NAMALWA (cell line): ENCODE measurements around the gene DDC.
"Not testable (repeated sequence)": the region's sequence is repeated elsewhere in the genome, so short reads cannot be mapped to it uniquely, and the experiment has no call there.

ENCODE experiments used
- DNase-seq: peaks from one replicate; pipeline ENCODE4 v3.0.0-alpha.2; 2015; ENCODE audit warnings: low spot score

Gene DDC

DNA sequence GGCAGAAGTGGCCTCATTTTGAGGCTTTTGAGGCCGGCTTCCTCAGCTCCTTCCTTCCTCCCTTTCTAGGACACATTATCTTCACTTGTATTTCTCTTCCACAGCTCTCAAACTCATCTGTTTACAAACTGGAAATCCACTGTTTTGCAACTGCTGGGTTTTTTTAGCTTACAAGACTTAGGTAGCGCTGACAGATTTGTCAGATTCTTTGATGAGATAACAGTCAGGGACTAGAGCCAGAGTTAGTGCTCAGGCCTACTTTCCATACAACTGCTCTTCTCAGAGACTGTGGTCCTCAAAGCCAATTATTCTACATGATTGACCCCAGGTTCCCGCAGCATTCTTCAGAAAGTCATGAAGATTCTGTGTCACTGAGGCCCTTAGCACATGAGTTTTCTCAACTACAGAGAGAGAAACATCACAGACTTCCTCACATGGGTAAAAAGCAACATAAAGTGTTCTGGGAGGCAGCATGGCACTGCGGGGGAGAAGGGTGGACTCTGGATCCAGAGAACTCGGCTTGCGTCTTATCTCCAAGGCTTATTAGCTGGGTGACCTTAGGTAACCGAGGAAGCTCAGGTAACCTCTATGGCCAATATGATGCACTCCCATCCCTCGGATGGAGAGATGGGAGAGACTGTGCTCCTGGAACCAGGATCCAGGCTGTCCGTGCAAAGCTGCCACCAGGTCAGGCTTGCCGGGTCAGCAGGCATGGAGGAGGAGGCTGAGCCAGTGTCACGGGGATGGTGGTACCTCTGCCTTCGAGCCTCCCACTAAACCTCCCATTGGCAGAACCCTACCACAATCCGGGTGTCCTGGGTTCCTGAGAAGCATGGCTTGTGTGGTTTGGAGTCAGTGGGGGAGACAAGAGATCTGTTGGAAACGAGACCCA, 10.5 kb downstream of the DDC start:
- DNase-seq: no peak

DNA sequence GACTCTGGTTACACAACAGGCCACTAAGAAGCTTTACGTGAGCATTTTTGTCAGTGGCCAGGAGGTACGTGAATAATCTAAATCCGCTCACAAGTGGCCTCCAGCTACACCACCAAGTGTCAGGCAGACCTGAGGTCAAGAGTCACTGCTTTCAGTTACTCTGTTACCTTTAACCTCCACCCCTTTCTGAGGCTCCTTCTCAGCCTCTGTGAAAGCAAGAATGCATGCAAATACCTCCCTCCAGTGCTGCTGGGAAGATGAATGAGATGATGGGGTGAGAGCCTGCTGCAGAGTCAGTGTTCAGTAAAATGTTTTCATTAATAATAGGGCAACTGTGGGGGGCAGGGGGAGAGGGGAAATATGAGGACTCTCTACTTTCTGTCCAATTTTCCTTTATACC, 11.2 kb downstream of the DDC start:
- DNase-seq: no peak

DNA sequence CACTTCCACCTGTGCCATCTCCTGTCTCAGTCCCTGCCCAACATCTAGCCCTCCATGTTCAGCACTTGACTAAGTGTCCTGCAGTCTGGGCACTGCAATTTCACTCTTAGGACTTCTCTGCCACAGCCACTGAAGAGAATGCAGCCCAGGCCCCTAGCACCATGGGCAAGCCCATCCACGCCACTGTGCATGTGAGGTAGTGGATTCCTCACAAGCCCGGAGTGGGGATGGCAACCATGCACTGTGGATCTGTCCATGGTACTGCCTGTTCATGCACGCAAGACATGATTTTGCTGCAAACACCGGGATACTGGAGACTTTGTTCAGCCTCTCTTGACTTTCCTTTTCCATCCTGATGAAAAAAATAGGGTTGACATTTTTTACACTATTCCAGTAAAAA, 12.3 kb downstream of the DDC start:
- DNase-seq: no peak

DNA sequence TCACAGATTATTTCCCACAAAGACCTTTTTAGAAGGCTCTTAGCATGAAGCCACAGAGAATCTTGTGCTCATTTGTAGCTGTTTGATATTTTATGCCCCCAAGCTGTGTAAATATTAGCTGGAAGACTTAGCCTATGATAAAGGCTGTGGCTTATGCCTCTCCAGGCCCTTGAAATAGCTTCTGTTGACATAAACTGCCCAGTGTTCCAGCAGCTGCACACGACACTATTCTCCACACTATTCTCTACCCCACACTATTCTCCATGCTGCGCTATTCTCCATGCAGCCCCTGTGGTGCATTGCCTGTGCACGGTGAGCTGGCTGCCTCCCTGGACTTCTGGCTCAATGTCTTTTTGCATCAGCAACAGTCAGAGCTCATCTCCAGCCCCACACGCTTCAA, 13.1 kb downstream of the DDC start:
- no peak for DNase-seq

DNA sequence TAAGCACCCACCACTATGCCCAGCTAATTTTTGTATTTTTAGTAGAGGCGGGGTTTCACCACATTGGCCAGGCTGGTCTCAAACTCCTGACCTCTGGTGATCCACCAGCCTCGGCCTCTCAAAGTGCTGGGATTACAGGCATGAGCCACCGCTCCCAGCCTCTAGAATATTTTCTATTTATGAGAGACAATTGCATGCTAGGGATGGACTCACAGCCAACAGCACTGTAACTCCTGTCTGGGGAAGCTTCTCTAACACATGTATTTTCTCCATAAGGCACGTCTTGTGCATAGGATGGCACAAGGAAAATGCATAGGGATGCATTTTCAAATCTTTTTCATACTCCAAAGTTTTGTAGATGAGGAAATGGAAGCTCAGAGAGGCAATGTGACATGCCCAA, 19.6 kb downstream of the DDC start:
- not testable (repeated sequence) for DNase-seq

DNA sequence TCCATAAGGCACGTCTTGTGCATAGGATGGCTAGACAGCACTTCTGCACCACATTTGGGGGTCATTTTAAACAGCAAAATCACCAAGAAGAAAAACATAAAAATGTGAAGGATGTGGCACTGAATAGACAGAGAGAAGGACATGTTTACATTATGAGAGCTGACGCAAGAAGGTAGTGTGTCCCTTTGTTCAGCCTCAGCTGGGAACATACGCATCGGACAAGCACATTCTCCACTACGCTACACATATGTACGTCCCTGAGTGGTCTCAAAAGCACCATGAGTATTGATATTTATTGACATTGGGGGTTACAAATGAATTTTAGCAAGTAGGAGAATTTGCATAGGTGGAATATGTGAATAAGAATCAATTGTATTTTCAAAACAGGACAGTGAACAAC, 20.2 kb downstream of the DDC start:
- DNase-seq: no peak

DNA sequence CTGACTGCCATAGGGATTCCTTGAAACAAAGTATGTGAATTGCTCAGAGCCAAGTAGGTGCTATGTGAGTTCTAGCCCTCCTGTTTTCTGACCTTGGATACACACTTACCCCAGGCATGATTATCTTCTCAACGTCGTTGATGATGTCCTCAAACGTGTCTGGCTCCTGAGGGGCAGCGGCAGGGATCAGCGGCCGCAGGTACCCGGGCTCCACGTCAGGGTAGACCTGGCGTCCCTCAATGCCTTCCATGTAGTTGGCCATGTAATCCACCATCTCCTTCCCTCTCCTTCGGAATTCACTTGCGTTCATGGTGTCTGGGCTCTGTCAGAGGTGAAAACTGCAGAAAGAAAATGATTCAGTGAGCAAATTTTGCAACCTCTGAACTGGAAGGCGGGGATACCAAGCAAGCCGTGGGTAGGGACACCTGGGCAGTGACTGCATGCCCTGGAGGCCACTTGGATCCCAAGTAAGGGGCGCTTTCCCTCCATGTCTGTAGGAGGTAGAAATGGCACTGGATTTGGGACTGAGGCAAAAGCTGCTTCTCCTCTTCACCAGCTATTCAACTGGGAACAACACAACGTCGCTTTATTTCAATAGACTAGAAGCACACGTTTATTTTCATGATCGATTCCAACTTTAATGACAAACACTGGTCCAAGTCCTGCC, 21.3 kb downstream of the DDC start:
- DNase-seq: no peak

DNA sequence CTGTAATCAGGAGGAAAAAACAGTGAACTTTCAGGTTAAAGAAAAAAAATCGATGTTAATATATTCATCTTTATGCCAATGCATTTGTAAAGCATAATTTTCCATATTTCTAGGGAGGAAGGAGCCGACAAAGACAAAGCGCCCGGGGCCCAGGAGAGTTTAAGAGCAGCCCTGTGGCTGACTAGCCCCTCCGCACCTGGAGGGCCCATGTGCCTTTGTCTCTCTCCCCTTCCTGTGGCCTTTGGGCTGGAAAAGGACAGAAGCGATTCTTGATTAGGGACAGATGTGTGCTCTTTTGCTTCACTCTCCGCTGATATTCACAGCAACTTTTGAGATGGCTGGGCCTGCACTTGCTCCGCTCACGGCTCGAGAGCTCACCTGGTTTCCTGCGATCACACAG, 23.1 kb downstream of the DDC start:
- DNase-seq: no peak

DNA sequence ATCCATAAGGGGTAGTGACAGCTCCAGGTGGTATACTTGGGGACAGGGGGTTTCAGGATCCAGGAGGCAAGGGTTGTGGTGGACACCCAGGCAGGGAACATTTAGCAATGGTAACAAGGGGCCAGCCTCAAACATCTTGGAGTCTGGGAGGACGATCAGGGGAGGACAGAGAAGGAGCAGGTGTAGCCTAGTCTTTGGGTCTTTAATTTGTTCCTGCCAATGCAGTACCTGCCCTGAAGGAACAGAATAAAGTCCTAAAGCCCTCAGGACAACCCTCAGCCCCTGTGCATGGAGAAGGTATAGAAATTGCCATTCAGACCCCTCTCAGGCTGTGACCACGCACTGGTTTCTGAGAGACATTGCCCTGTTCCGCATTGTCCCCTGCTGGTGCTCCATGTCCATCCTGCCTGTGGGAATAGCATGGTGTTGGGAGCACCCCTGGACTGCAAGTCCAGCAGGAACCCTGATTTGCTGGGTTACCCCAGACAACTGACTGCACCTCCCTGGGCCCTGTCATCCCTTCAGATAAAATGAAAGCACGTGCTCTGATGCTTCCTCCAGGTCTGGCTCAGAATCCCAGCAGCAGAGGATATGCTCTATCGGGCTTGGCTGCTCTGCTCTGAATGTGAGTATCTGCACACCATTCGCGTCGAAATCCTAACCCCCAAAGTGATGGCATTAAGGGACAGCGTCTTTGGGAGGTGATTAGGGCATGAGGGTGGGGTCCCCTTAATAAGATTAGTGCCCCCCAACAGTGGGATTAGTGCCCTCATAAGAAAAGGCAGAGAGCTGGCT, 24.2 kb downstream of the DDC start:
- DNase-seq: no peak

DNA sequence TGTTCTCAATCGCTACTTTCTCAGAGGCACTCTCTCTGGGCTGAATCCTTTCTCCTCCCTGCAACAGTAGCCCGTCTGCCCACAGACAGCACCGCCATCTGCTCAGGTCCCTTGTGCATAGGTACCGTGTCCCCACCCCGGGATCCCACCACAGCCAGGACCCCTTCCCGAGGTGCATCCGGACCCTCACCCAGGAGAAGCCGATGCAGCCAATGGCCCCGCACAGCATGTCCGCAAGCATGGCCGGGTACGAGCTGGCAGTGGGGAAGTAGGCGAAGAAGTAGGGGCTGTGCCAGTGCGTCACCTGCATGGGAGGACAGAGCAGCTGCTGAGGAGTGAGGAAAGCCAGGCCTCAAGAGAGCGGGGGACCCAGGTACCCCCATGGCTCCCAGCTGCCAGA, 25.5 kb downstream of the DDC start:
- DNase-seq: no peak

DNA sequence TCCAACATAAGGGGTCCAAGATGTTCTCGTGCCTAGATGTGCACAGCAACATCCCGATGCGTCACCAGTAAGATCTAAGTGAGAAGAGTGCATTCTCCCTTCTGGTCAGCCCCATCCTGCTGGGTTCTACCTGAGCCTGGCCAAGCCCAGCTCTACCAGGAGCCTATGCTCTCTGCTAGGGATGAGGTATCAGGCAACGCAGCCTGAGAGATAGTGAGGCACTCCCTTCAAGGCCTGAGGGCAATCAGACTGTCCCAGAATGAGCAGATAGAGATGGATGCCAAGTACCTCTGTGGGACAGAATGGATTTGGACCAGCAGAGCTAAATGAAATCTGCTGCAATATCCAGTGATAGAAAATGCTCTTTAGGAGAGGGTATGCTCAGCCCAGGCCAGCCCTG, 26.7 kb downstream of the DDC start:
- DNase-seq: no peak

DNA sequence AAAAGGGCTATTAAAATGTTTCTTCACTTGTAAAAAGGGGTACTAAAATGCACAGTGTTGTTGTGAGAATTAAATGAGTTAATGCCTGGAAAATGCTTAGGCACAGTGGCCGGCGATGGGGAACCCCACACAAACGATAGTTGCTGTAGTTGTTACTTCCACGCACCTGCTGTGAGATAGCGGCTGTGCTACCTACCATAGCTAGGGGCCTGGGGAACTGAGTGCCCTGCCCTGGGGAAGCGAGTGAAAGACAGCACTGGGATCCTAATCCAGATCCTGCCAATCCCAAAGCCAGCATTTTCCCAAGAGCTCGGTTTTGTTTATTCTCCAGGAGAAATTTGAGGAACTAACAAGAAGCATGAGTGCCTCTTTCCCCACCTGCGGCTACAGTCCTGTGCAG, 27.8 kb downstream of the DDC start:
- no peak for DNase-seq

DNA sequence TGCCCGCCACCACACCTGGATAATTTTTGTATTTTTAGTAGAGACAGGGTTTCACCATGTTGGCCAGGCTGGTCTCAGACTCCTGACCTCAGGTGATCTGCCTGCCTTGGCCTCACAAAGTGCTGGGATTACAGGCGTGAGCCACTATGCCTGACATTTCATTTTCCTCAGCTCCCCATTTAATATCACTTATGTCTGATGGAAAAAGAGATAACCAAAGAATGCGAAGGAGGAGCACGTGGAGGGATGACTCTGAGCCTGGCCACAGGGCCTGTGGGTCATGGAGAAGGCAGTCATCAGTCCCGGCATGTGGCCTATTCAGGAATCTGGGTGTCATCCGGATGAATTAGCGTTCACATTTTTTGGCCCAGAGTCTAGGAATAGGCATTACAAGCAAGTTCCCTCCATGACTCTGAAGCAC, 29.9 kb downstream of the DDC start:
- not testable (repeated sequence) for DNase-seq

DNA sequence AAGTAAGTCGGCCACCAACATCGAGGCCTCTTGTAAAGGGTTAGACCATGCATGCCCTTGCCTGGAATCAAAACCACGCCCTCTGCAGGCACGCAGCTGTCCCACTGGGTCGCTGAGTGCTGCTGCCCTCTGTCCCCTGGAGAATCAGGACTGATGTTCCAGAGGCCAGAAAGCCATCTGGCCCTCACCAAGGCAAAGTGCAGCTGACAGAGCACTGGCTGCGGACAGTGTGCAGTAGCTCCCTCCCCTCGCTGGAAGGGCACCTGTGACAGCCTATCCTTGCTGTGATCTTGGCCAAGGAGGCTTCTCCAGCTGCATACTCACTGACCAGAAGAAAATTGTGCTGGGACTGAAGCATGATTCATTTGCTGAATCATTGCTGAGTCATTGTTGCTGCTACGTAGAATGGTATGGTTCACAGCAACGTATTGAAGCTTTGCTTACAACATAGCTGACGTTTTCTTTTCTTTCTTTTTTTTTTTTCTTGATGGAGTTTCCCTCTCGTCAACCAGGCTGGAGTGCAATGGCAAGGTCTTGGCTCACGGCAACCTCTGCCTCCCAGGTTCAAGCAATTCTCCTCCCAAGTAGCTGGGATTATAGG, 30.4 kb downstream of the DDC start:
- DNase-seq: no peak

DNA sequence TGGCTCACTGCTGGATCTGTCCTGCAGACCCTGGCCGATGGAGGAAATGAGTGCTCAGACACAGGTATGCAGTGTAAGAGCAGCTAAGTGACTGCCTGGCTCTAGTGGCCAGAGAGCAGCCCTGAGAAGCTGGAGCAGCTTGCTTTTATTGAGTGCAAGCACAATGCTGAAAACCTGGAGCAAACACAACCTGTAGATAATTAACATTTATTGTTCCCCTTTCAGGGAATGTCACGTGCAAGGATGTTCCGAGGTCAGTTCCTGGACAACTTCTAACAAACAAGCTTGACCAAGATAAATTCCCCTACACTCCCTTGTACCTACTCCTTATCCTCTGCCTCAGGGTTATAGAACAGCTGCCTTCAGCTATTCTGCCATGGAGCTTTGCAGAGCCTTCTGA, 31.3 kb downstream of the DDC start:
- no peak for DNase-seq

DNA sequence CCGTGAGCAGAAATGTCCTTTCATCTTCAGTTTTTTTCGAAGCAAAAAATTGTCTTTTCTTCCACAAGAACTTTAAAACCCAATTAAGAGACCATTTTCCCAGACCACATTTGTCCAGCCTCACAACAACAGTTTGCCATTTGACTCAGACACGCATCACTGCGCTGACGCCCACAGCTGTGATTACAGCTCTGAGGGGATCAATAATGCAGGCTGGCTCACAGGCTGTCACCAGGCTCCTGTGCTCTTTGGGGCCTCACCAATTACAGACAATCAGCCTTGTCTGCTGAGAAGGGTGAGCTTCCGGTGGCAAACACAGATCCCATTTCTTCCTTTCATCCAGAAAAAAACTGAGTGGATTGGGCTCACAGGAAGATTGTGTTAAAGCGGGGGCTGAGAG, 33.3 kb downstream of the DDC start:
- no peak for DNase-seq

DNA sequence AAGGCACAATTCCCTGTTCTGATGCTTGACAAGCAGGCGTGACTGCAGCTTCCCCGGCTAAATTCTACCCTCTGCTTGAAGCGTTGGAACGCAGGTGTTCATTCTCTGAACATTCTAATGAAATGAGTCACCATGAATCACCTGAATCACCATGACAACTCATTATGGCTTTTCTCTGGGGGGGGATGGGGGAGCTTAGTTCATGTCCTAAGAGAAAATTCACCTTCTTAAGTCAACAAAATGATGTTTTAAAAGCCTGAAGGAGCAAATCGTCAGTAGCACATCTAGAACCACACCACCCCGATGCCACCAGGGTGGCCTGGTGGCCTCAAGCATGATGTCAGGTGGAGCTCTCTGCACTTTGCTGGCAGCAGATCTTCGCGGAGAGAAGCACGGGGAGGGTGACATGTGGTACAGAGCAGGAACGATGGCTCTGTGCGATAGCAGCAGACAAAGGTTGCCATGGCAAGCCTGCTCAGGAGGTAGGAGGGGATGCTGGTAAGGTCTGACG, 33.7 kb downstream of the DDC start:
- DNase-seq: no peak

DNA sequence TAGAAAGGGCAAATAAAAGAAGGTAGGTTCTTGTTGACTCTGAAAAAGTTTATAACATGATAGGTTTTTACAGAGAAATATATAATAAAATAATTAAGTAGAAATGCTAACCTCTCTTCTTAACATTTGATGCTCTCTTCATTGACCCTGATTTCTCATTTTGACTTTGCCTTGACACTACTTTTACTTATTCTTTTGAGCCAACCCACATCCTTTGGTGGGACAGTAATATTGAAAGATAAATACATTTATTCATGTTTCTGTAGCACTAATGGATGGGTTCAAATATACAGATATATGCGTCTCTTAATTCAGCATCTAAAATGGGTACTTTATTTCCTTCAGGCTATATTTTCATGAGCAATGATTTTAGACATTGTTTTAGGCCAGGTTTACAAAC, 34.4 kb downstream of the DDC start:
- no peak for DNase-seq

DNA sequence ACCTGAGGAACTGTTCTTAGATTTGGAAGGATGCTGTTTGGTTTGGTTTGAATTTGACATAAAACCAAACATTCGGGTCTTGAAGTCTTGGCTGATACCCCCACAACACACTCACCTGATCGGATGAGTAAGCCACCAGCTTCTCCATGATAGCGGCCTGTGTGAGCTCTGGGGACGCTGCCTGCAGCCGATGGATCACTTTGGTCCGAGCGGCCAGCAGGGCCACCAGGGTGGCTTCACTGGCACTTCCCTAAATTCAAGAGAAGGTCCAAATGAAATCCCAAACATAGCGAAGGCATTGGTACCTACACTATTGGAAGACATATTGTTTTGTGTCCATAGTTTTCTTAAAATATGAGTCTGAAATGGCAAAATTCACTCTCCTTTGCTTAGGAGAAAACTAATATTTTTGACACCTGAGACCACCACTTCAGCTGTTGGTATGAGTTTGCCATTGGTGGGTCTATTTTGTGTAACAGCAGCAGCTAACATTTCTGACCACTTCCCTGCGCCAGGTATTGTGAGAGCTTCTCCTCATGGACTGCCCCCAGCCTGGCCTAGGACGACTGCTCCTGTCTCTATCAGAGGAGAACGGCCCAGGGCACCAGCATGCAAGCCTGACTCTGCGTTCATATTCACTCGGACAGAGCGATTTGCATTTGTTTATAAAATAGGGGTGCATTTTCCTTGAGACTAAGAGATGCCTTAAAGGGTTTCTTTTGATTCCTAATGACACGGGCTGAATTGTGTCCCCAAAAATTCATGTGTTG, 35.9 kb downstream of the DDC start:
- no peak for DNase-seq

DNA sequence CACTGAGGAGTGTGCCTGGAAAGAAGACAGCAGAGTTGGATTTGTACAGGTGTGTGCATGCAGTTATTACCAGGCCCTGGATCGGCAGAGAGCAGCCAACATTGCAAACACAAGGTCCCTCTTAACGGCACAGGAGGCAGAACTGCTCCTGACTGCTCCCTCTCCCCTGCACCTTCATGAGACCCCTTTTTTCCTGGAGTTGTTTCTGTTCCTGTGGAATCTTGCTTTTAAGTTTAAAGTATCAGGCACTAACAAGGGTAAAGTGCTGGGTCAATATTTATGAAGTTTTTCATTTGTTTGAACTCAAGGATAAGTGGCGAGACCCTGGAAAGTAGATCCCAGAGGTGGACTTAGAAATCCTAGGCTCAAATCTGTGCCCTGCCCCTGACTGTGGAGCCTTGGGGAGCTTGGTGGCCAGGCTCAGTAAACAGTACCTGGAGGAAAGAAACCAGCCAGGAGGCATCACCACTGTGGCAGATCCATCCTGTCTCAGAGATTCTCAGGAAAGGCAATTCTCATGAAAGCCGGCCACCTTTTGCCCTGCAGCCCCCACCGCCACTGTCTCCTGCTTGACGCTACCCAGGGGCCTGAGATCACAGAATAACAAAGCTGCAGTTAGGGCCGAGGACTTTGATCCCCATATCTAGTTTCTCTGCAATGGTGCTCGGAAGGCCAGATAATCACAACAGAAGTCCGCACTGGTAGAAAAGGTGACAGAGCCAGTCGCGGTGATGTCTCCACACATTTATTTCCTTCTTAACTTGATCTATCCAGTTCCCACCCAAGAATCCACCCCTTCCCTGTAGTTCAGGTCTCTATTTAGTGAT, 36.7 kb downstream of the DDC start:
- no peak for DNase-seq

DNA sequence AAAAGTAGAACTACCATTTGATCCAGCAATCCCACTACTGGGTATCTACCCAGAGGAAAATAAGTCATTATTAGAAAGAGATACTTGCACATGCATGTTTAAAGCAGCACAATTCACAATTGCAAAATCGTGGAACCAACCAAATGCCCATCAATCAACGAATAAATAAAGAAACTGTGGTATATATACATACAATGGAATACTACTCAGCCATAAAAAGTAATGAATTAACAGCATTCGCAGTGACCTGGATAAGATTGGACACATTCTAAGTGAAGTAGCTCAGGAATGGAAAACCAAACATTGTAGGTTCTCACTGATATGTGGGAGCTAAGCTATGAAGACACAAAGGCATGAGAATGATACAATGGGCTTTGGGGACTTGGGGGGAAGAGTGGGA, 45.9 kb downstream of the DDC start:
- not testable (repeated sequence) for DNase-seq
